GM23338 (cell line): Measurements from ENCODE around the gene PTPN21. TPM values are rescaled to one million over a fixed set of nuclear protein-coding genes. Genes with fewer than 3 reads are reported as not detected.

Experiments used
- ATAC-seq: fragments of 200-7000 bp; cut with Tn5 transposase; 3 replicates; pipeline ENCODE4 v1.9.1; 2020
- DNase-seq: peaks from one replicate; pipeline ENCODE4 v3.0.0-alpha.2; 2015; ENCODE audit warnings: low spot score
- H2AFZ ChIP-seq: fragments of 200-600 bp; sonication (generic); 2 replicates; pipeline ENCODE4 v1.8.0; 2016; ENCODE audit warnings: antibody characterized with exemption, mild to moderate bottlenecking, moderate library complexity
- H3F3A ChIP-seq: fragments of 200-600 bp; sonication (generic); replicated peaks from 2 replicates; pipeline ENCODE4 v1.8.0; 2017; ENCODE audit warnings: antibody characterized with exemption, mixed run types, low read depth
- H3K27ac ChIP-seq: fragments of 200-600 bp; sonication (generic); 2 replicates; pipeline ENCODE4 v1.6.1; 2016; ENCODE audit warnings: low read depth
- H3K27me3 ChIP-seq: fragments of 200-600 bp; sonication (generic); 2 replicates; pipeline ENCODE4 v1.8.0; 2016; ENCODE audit warnings: mild to moderate bottlenecking, mixed run types, moderate library complexity; ENCODE audit not compliant: insufficient read depth
- H3K36me3 ChIP-seq: fragments of 200-600 bp; sonication (generic); 2 replicates; pipeline ENCODE4 v1.8.0; 2016; ENCODE audit warnings: mild to moderate bottlenecking; ENCODE audit not compliant: insufficient read depth
- H3K4me1 ChIP-seq: fragments of 200-600 bp; sonication (generic); 2 replicates; pipeline ENCODE4 v1.8.0; 2016; ENCODE audit warnings: mild to moderate bottlenecking, moderate library complexity; ENCODE audit not compliant: insufficient read depth
- H3K4me2 ChIP-seq: fragments of 200-600 bp; sonication (generic); 2 replicates; pipeline ENCODE4 v1.7.1; 2017; ENCODE audit warnings: mixed run types
- H3K4me3 ChIP-seq: fragments of 200-600 bp; sonication (generic); 2 replicates; pipeline ENCODE4 v1.6.1; 2016; ENCODE audit warnings: mixed run types
- H3K79me2 ChIP-seq: fragments of 200-600 bp; sonication (generic); replicated peaks from 2 replicates; pipeline ENCODE4 v1.8.0; 2017; ENCODE audit warnings: mild to moderate bottlenecking; ENCODE audit not compliant: insufficient read depth
- H3K9me2 ChIP-seq: fragments of 200-600 bp; sonication (generic); 2 replicates; pipeline ENCODE4 v1.8.0; 2017; ENCODE audit not compliant: insufficient read depth
- H4K20me1 ChIP-seq: fragments of 200-600 bp; sonication (generic); replicated peaks from 2 replicates; pipeline ENCODE4 v1.8.0; 2017; ENCODE audit warnings: mild to moderate bottlenecking; ENCODE audit not compliant: insufficient read depth
- H3K27ac Mint-ChIP-seq: 2 replicates; pipeline ENCODE4 v1.8.0; 2020; ENCODE audit warnings: inconsistent platforms, mild to moderate bottlenecking, moderate library complexity, mixed read lengths
- H3K27me3 Mint-ChIP-seq: 3 replicates; pipeline ENCODE4 v1.8.0; 2022; ENCODE audit warnings: low read depth, mild to moderate bottlenecking, moderate library complexity, mixed read lengths, inconsistent platforms; ENCODE audit not compliant: insufficient read depth, poor library complexity
- H3K36me3 Mint-ChIP-seq: 3 replicates; pipeline ENCODE4 v1.8.0; 2021; ENCODE audit warnings: low read depth, mild to moderate bottlenecking, inconsistent platforms, moderate library complexity, mixed read lengths
- H3K4me1 Mint-ChIP-seq: 3 replicates; pipeline ENCODE4 v1.8.0; 2020; ENCODE audit warnings: mild to moderate bottlenecking, inconsistent platforms, mixed read lengths
- H3K4me3 Mint-ChIP-seq: 3 replicates; pipeline ENCODE4 v1.8.0; 2021; ENCODE audit warnings: moderate library complexity, mild to moderate bottlenecking, inconsistent platforms, mixed read lengths
- H3K9me3 Mint-ChIP-seq: 3 replicates; pipeline ENCODE4 v1.8.0; 2020; ENCODE audit warnings: moderate library complexity, mild to moderate bottlenecking, inconsistent platforms, mixed read lengths
- CREB1 ChIP-seq: fragments of 250-450 bp; sonication (Bioruptor Pico); IDR thresholded peaks from 2 replicates; pipeline ENCODE4 v1.5.0; 2020; ENCODE audit warnings: low read depth, mild to moderate bottlenecking, moderate library complexity
- CTCF ChIP-seq, 2 experiments: fragments of 200-600 bp in 1 of 2; sonication (generic) in 1 of 2; conservative IDR thresholded peaks; 2 replicates each; pipeline versions ENCODE4 v1.5.1 to v1.6.1; 2016 to 2017; ENCODE audit warnings: antibody characterized with exemption in 2 of 2, low read depth in 2 of 2, mild to moderate bottlenecking in 2 of 2, moderate library complexity in 1 of 2
- ETS1 ChIP-seq: IDR thresholded peaks from 2 replicates; pipeline ENCODE4 v1.6.1; 2016; ENCODE audit warnings: antibody characterized with exemption
- EZH2 ChIP-seq: fragments of 200-600 bp; sonication (generic); IDR thresholded peaks from one replicate; pipeline ENCODE4 v1.8.0; 2017; ENCODE audit warnings: antibody characterized with exemption, mild to moderate bottlenecking, low read depth; ENCODE audit not compliant: unreplicated experiment
- EZH2phosphoT487 ChIP-seq: fragments of 200-600 bp; sonication (generic); IDR thresholded peaks from one replicate; pipeline ENCODE4 v1.8.1; 2018; ENCODE audit warnings: antibody characterized with exemption; ENCODE audit not compliant: unreplicated experiment
- JUNB ChIP-seq: IDR thresholded peaks from one replicate; pipeline ENCODE4 v1.6.1; 2016; ENCODE audit warnings: antibody characterized with exemption; ENCODE audit not compliant: unreplicated experiment
- NANOG ChIP-seq: IDR thresholded peaks from 2 replicates; pipeline ENCODE4 v1.6.1; 2016; ENCODE audit warnings: antibody characterized with exemption, borderline replicate concordance
- POLR2AphosphoS5 ChIP-seq: IDR thresholded peaks from 2 replicates; pipeline ENCODE4 v1.6.1; 2016; ENCODE audit warnings: antibody characterized with exemption, low read depth
- REST ChIP-seq: IDR thresholded peaks from one replicate; pipeline ENCODE4 v1.6.1; 2018; ENCODE audit warnings: antibody characterized with exemption; ENCODE audit not compliant: unreplicated experiment
- STAT1 ChIP-seq: IDR thresholded peaks from one replicate; pipeline ENCODE4 v1.6.1; 2016; ENCODE audit warnings: antibody characterized with exemption; ENCODE audit not compliant: unreplicated experiment
- ZNF114 ChIP-seq: fragments of 250-450 bp; sonication (Bioruptor Pico); IDR thresholded peaks from 2 replicates; pipeline ENCODE4 v1.5.0; 2020; ENCODE audit warnings: mild to moderate bottlenecking, moderate library complexity
- ZNF331 ChIP-seq: fragments of 250-450 bp; sonication (Bioruptor Pico); IDR thresholded peaks from 2 replicates; pipeline ENCODE4 v1.5.0; 2020; ENCODE audit warnings: low read depth, mild to moderate bottlenecking, moderate library complexity
- ZNF462 ChIP-seq: fragments of 250-450 bp; sonication (Bioruptor Pico); IDR thresholded peaks from 2 replicates; pipeline ENCODE4 v1.5.0; 2020; ENCODE audit warnings: mild to moderate bottlenecking, moderate library complexity
- polyA plus RNA-seq: library from polyadenylated mRNA; unstranded; fragments of >200 nt; fragmentation: Nextera tagmentation; extraction: Ambion mirVana; gene quantifications from 2 replicates; pipeline ENCODE4 v1.2.1, GENCODE V29; 2016
- total RNA-seq: library from RNA; depleted of rRNA; stranded (reverse); fragments of >200 nt; shearing (Covaris generic); gene quantifications from 2 replicates; pipeline ENCODE4 v1.2.3, GENCODE V29; 2014

Gene PTPN21
- total and polyA plus RNA-seq, 2 experiments from 2014 or later, result 2.7 to 5.6 TPM

- no peaks in the 10 kb centered on the region for H3K36me3 Mint-ChIP-seq
- Histone ChIP-seq H3K4me2 (no peak overlapping the region), H3K36me3 (no peaks in the 10 kb centered on the region), H3K27ac (no peak overlapping the region), H3K4me3 (no peak overlapping the region), H3F3A (no peaks in the 10 kb centered on the region), H3K79me2 (no peaks in the 10 kb centered on the region), H3K27me3 (no peaks in the 10 kb centered on the region), H4K20me1 (no peaks in the 10 kb centered on the region), H3K9me2 (no peaks in the 10 kb centered on the region), H2AFZ (no peak overlapping the region), H3K4me1 (no peaks in the 10 kb centered on the region)
- no peak overlapping the region for H3K4me3 Mint-ChIP-seq
- peaks cover 5% of the 10 kb centered on the region; the same call in 2 of the 3 replicates for H3K4me1 Mint-ChIP-seq
- H3K9me3 Mint-ChIP-seq, result no peaks in the 10 kb centered on the region
- no peak for TF ChIP-seq CREB1 (CRISPR knock-in tag)
- no peak for TF ChIP-seq JUNB
- TF ChIP-seq ZNF331, result no peak
- no peak for TF ChIP-seq CTCF (conservative IDR thresholded peaks at IDR 0.05; ENCODE audit: low read depth in 2 of 2)
- TF ChIP-seq NANOG, result no peak
- no peak for TF ChIP-seq EZH2
- no peak for TF ChIP-seq REST
- TF ChIP-seq ZNF462, result no peak
- TF ChIP-seq ETS1, result no peak
- no peak for TF ChIP-seq ZNF114 (CRISPR knock-in tag)
- no peak for TF ChIP-seq STAT1
- TF ChIP-seq EZH2phosphoT487, result no peak
- no peak for TF ChIP-seq POLR2AphosphoS5
- H3K27me3 Mint-ChIP-seq, result peaks cover 2% of the 10 kb centered on the region
- ATAC-seq (no peak), DNase-seq (peak; percentile 3)
- H3K27ac Mint-ChIP-seq, result peak overlapping the region; percentile 30; the same call in 1 of the 2 replicates
Measured at GRCh38 chr14:88426271-88426670, 128.5 kb downstream of the PTPN21 start.
